ENCODE data around the gene CC2D1A. TPM values are rescaled to one million over a fixed set of nuclear protein-coding genes. Genes with fewer than 3 reads are reported as not detected.

The CC2D1A gene
- total and polyA plus RNA-seq, 8 donors, result 24.8 to 381 (median 38.5) TPM

DNA sequence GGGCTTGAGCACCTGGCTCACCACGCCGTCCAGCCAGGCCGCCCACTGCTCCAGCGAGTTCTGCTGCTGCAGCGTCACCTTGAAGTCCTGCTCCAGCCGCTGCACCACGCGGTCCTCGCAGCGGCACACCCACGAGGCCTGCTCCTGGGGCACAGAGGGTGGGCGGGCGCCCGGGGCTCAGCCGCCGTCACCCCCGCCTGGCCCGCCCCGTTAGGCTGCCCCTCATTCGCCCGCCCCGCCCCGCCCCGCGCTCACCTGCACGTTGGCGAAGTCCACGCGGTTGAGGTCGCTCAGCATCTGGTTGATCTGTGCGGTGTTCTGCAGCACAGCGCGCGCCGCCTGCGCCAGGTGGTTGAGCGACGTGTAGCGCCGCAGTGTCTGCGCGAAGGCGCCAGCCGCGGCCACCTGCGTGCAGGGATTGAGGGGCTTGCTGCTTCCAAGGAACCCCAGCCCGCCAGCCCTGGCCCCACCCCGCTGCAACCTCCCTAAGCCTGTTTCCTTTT, 57.7 kb downstream of the CC2D1A start:
- peaks cover 67 to 100% (median 99%) of the 10 kb centered on the region in 4 donors for H3K36me3 ChIP-seq
- no peak overlapping the region for H3K4me3 ChIP-seq
- WGBS, 5 donors, result 89 to 93% (median 91%) methylated on average over 19 to 48 of the region's 48 CpGs
- no peak for DNase-seq
- no peaks in the 10 kb centered on the region for H3K27me3 ChIP-seq
- intact Hi-C loops (cut with DNase I; ENCODE audit: low total_unique reads), result no loop called here
- H3K4me1 ChIP-seq, result peaks cover 0 to 11% (median 2%) of the 10 kb centered on the region in 4 donors
- H3K9me3 ChIP-seq, result no peaks in the 10 kb centered on the region
- no peak overlapping the region for H3K27ac ChIP-seq
- TF ChIP-seq, protein P1, sequence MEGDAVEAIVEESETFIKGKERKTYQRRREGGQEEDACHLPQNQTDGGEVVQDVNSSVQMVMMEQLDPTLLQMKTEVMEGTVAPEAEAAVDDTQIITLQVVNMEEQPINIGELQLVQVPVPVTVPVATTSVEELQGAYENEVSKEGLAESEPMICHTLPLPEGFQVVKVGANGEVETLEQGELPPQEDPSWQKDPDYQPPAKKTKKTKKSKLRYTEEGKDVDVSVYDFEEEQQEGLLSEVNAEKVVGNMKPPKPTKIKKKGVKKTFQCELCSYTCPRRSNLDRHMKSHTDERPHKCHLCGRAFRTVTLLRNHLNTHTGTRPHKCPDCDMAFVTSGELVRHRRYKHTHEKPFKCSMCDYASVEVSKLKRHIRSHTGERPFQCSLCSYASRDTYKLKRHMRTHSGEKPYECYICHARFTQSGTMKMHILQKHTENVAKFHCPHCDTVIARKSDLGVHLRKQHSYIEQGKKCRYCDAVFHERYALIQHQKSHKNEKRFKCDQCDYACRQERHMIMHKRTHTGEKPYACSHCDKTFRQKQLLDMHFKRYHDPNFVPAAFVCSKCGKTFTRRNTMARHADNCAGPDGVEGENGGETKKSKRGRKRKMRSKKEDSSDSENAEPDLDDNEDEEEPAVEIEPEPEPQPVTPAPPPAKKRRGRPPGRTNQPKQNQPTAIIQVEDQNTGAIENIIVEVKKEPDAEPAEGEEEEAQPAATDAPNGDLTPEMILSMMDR (IDR thresholded peaks at IDR 0.05), result no peak
- TF ChIP-seq POLR2AphosphoS5 (IDR thresholded peaks at IDR 0.05) (no peak), EP300 (IDR thresholded peaks at IDR 0.05) (no peak)

DNA sequence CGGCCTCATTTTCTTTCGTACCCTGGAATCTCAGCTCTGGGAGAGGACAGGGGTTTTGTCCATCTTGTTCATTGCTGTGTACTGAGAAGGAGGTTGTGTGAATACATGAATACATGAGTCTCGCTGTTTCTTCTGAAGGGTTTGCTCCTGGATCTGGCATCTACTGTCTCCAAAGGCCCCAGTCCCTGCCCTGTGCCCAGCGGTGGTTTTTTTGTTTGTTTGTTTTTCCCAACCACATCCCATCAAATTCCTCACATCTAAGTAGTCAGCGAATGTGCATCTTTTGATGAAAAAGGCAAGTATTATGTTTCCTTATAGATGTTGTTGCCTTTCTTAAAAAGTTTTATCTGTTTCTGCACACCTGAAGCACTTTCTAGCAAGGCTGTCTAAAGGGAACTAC, 58.8 kb downstream of the CC2D1A start:
- H3K36me3 ChIP-seq, result peaks cover 67 to 100% (median 99%) of the 10 kb centered on the region in 4 donors
- TF ChIP-seq POLR2A (IDR thresholded peaks at IDR 0.05) (no peak), EP300 (IDR thresholded peaks at IDR 0.05) (no peak), POLR2AphosphoS5 (IDR thresholded peaks at IDR 0.05) (no peak)
- TF ChIP-seq, protein P1 (IDR thresholded peaks at IDR 0.05), result no peak
- intact Hi-C loops (cut with DNase I; ENCODE audit: low total_unique reads), result no loop called here
- H3K27ac ChIP-seq, result no peak overlapping the region
- WGBS, 5 donors, result 81 to 88% (median 86%) methylated on average over 5 of the region's 5 CpGs
- H3K9me3 ChIP-seq, result no peaks in the 10 kb centered on the region
- no peaks in the 10 kb centered on the region for H3K27me3 ChIP-seq
- no peak for DNase-seq
- peaks cover 0 to 11% (median 2%) of the 10 kb centered on the region in 4 donors for H3K4me1 ChIP-seq
- H3K4me3 ChIP-seq, result no peak overlapping the region

DNA sequence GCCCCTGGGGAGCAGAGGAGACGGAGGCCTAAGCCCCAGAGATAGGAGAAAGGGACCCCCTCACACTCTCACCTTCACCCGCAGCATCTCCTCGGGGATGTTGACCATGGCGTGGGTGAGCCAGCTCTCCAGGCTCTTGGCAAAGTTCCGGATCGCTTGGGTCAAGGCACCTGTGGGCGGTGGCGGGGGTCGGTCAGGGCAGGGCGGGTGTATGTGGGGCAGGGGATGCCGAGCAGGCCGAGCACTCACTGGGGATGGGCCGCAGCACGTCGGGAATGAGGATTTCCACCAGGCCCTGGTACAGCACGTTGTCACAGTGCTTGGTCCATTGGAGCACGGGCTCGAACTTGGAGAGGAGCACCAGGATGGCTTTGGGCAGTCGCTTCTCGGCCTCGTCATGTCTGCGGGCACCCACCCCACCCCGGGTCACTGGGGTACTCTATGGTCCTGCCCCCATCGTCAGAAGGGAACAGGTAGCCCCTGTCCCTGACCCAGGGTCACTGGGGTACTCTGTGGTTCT, 59.4 kb downstream of the CC2D1A start:
- Histone ChIP-seq H3K4me3 (no peak overlapping the region), H3K4me1 (peaks cover 0 to 11% (median 2%) of the 10 kb centered on the region in 4 donors), H3K27ac (no peak overlapping the region), H3K36me3 (peaks cover 64 to 100% (median 99%) of the 10 kb centered on the region in 4 donors), H3K9me3 (no peaks in the 10 kb centered on the region), H3K27me3 (no peaks in the 10 kb centered on the region)
- no peak for DNase-seq
- 87 to 91% (median 91%) methylated on average over 21 to 24 of the region's 24 CpGs for WGBS, 5 donors
- intact Hi-C loops (cut with DNase I; ENCODE audit: low total_unique reads), result no loop called here
- TF ChIP-seq POLR2A (IDR thresholded peaks at IDR 0.05), result no peak
- no peak for TF ChIP-seq POLR2AphosphoS5 (IDR thresholded peaks at IDR 0.05)
- TF ChIP-seq, protein P1 (IDR thresholded peaks at IDR 0.05), result no peak
- TF ChIP-seq EP300 (IDR thresholded peaks at IDR 0.05), result no peak

DNA sequence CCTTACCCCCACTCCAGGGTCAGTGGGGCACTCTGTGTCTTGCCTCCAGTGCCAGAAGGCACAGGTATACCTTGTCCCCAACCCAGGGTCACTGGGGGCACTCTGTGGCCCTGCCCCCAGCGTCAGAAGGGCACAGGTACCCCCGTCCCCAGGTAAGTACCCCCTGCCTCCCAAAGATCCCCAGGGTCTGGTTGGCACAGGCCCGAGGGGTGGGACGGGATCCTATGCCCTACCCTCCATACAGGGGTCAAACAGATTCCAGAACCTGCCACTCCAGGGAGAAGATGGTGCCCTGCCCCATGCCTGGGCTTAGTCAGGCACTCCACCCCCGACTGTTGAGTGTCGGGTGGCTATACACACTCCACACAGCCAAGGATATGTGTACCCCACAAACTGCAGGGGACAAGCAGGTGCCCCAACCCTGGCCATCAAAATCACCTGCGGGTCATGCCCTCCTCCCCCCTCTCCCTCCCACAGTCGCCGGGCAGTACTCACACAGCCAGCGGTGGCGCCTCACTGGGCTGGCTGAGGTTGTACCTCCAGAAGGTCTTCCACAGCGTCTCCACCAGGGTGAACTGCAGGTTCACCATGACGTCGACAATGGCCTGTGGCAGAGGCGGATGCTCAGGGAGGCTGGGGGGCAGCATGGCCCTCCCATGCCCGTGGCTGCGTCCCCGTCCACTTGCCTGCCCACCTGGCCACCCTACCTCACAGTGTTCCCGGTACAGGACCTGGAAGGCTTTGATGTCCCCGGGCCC, 60.1 kb downstream of the CC2D1A start:
- intact Hi-C loops (cut with DNase I; ENCODE audit: low total_unique reads), result no loop called here
- H3K4me3 ChIP-seq, result no peak overlapping the region
- no peak for TF ChIP-seq POLR2AphosphoS5 (IDR thresholded peaks at IDR 0.05)
- no peak for TF ChIP-seq EP300 (IDR thresholded peaks at IDR 0.05)
- TF ChIP-seq, protein P1 (IDR thresholded peaks at IDR 0.05), result no peak
- TF ChIP-seq POLR2A (IDR thresholded peaks at IDR 0.05), result no peak
- no peak for DNase-seq
- WGBS, 5 donors, result 88 to 95% (median 93%) methylated on average over 16 to 20 of the region's 20 CpGs
- no peaks in the 10 kb centered on the region for H3K27me3 ChIP-seq
- H3K36me3 ChIP-seq, result peaks cover 57 to 100% (median 99%) of the 10 kb centered on the region in 4 donors
- peaks cover 0 to 11% (median 2%) of the 10 kb centered on the region in 4 donors for H3K4me1 ChIP-seq
- no peak overlapping the region for H3K27ac ChIP-seq
- H3K9me3 ChIP-seq, result no peaks in the 10 kb centered on the region

Measured in stomach (tissue), 9 donors.